Gastrocnemius medialis (tissue), 4 donors: ENCODE measurements around the gene CASTOR1. TPM values are rescaled to one million over a fixed set of nuclear protein-coding genes. Genes with fewer than 3 reads are reported as not detected.

Experiments
- ATAC-seq, 2 donors: fragments of 150-250 bp; one replicate each; pipeline ENCODE4 v1.9.1; 2016
- DNase-seq, 2 donors: peaks; one replicate each; pipeline ENCODE4 v3.0.0-alpha.2; 2019
- H3K27ac ChIP-seq, 4 donors: fragments of 200-600 bp; sonication (generic); 1 replicate in 1 of 4; 2 replicates in 3 of 4; pipeline ENCODE4 v1.5.1; 2016 to 2018; ENCODE audit warnings: mild to moderate bottlenecking in 2 of 4, moderate library complexity in 1 of 4
- H3K27me3 ChIP-seq, 3 donors: fragments of 200-600 bp; sonication (generic) in 2 of 3; 1 replicate in 1 of 3; 2 replicates in 2 of 3; pipeline versions ENCODE4 v1.5.1 to v1.6.0; 2016 to 2019; ENCODE audit warnings: mild to moderate bottlenecking in 1 of 3, moderate library complexity in 1 of 3
- H3K36me3 ChIP-seq, 2 donors: fragments of 200-600 bp; sonication (generic) in 1 of 2; one replicate each; pipeline ENCODE4 v1.5.1; 2017 to 2018
- H3K4me1 ChIP-seq, 2 donors: fragments of 200-600 bp; sonication (generic) in 1 of 2; one replicate each; pipeline ENCODE4 v1.5.1; 2016 to 2017; ENCODE audit warnings: mild to moderate bottlenecking in 2 of 2
- H3K4me3 ChIP-seq, 4 donors: fragments of 200-600 bp; sonication (generic) in 3 of 4; 1 replicate in 1 of 4; 2 replicates in 3 of 4; pipeline ENCODE4 v1.5.1; 2016 to 2019; ENCODE audit warnings: mild to moderate bottlenecking in 2 of 4
- H3K9me3 ChIP-seq, 3 donors: fragments of 200-600 bp; sonication (generic) in 2 of 3; 1 replicate in 1 of 3; 2 replicates in 2 of 3; pipeline ENCODE4 v1.5.1; 2016 to 2019
- POLR2A ChIP-seq, 2 donors: fragments of 450-650 bp; IDR thresholded peaks; one replicate each; pipeline ENCODE4 v1.6.1; 2017; ENCODE audit warnings: antibody characterized with exemption in 2 of 2, mild to moderate bottlenecking in 2 of 2, moderate library complexity in 2 of 2
- in situ Hi-C, 4 donors: fragments of 200-750 bp; cut with MboI; loops; one replicate each; pipeline versions ENCODE4 v1.15.0 to v1.8.0; 2017; ENCODE audit warnings: low sequenced_read_pairs in 4 of 4
- intact Hi-C: fragments of 100-400 bp; cut with DNase I; formaldehyde crosslinking; loops from one replicate; pipeline ENCODE4 v1.15.1; 2023; ENCODE audit warnings: low total_unique reads
- total RNA-seq, 4 donors: library from RNA; depleted of rRNA; stranded (reverse); fragments of >200 nt; gene quantifications; one replicate each; pipeline versions ENCODE4 v1.1.0 to v1.2.3, GENCODE V29; 2016
- TF ChIP-seq, protein P1 (sequence below), 5 experiments: fragments of 450-650 bp in 3 of 5; fragments of 200-600 bp in 2 of 5; sonication (generic) in 2 of 5; IDR thresholded peaks in 4 of 5; conservative IDR thresholded peaks in 1 of 5; 1 replicate in 4 of 5; 2 replicates in 1 of 5; pipeline ENCODE4 v1.5.1; 2016 to 2019; ENCODE audit warnings: antibody characterized with exemption in 5 of 5, mild to moderate bottlenecking in 3 of 5, moderate library complexity in 3 of 5

CASTOR1 gene
- total RNA-seq, 4 donors from 2014 or later, result 3.5 to 6.5 (median 5.6) TPM

DNA sequence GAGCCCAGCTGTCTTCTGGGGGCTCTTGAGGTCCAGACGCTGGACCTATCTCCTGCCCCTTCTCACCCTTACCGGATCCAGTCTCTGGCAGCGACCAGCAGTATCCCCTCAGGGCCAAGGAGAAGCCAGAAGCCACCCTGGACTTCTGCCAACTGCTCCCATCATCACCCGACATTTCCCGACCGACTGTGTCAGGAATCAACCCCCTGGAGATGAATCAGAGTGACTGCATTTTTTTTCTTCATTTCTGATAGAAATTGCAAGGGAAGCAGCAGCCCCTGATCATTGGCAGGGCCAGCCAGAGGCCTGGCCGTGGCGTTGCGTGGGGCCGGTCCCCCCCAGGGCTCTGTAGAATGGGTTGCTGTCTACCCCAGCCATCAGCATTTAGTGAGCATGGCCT, 37.6 kb downstream of the CASTOR1 start:
- Histone ChIP-seq H3K4me1 (no peaks in the 10 kb centered on the region), H3K4me3 (no peak overlapping the region), H3K27me3 (peaks cover 6 to 10% (median 8%) of the 10 kb centered on the region in 3 donors), H3K36me3 (no peaks in the 10 kb centered on the region), H3K27ac (peak overlapping the region in 1 of 4 donors; percentile 25), H3K9me3 (no peaks in the 10 kb centered on the region)
- no peak for DNase-seq
- intact Hi-C loops (no loop called here), in situ Hi-C loops (no loop called here)
- no peak for ATAC-seq
- TF ChIP-seq, protein P1, sequence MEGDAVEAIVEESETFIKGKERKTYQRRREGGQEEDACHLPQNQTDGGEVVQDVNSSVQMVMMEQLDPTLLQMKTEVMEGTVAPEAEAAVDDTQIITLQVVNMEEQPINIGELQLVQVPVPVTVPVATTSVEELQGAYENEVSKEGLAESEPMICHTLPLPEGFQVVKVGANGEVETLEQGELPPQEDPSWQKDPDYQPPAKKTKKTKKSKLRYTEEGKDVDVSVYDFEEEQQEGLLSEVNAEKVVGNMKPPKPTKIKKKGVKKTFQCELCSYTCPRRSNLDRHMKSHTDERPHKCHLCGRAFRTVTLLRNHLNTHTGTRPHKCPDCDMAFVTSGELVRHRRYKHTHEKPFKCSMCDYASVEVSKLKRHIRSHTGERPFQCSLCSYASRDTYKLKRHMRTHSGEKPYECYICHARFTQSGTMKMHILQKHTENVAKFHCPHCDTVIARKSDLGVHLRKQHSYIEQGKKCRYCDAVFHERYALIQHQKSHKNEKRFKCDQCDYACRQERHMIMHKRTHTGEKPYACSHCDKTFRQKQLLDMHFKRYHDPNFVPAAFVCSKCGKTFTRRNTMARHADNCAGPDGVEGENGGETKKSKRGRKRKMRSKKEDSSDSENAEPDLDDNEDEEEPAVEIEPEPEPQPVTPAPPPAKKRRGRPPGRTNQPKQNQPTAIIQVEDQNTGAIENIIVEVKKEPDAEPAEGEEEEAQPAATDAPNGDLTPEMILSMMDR (IDR thresholded peaks at IDR 0.05 in 4 of 5, conservative IDR thresholded peaks at IDR 0.05 in 1 of 5), result no peak

- in situ Hi-C loops, result no loop called here
- Histone ChIP-seq H3K9me3 (no peaks in the 10 kb centered on the region), H3K4me1 (peaks cover 0 to 4% of the 10 kb centered on the region in 2 donors), H3K27ac (no peak overlapping the region), H3K36me3 (no peaks in the 10 kb centered on the region), H3K4me3 (no peak overlapping the region), H3K27me3 (peaks cover 12 to 20% (median 15%) of the 10 kb centered on the region in 3 donors)
- intact Hi-C loops, result no loop called here
- no peak for TF ChIP-seq POLR2A (IDR thresholded peaks at IDR 0.05)
- TF ChIP-seq, protein P1 (IDR thresholded peaks at IDR 0.05 in 4 of 5, conservative IDR thresholded peaks at IDR 0.05 in 1 of 5), result no peak
- ATAC-seq (no peak), DNase-seq (no peak)
Measured at GRCh38 chr22:30250661-30251267, 38.5 kb downstream of the CASTOR1 start.

- Histone ChIP-seq H3K27me3 (peaks cover 19 to 25% (median 21%) of the 10 kb centered on the region in 3 donors), H3K36me3 (no peaks in the 10 kb centered on the region), H3K4me1 (peaks cover 0 to 6% of the 10 kb centered on the region in 2 donors), H3K9me3 (no peaks in the 10 kb centered on the region), H3K27ac (no peak overlapping the region), H3K4me3 (no peak overlapping the region)
- in situ Hi-C loops, result no loop called here
- no peak for DNase-seq
- intact Hi-C loops, result no loop called here
- no peak for ATAC-seq
- no peak for TF ChIP-seq POLR2A (IDR thresholded peaks at IDR 0.05)
- TF ChIP-seq, protein P1 (IDR thresholded peaks at IDR 0.05 in 4 of 5, conservative IDR thresholded peaks at IDR 0.05 in 1 of 5), result no peak
Measured at GRCh38 chr22:30250039-30250565, 39.2 kb downstream of the CASTOR1 start.

GRCh38 chr22:30249049-30250038, 40.0 kb downstream of the CASTOR1 start:
- intact Hi-C loops, result no loop called here
- TF ChIP-seq, protein P1 (IDR thresholded peaks at IDR 0.05 in 4 of 5, conservative IDR thresholded peaks at IDR 0.05 in 1 of 5), result no peak
- TF ChIP-seq POLR2A (IDR thresholded peaks at IDR 0.05), result no peak
- in situ Hi-C loops, result no loop called here
- ATAC-seq (peak in 1 of 2 donors; percentile 31), DNase-seq (no peak)
- Histone ChIP-seq H3K9me3 (no peaks in the 10 kb centered on the region), H3K27me3 (peaks cover 25 to 33% (median 28%) of the 10 kb centered on the region in 3 donors), H3K4me1 (peaks cover 0 to 6% of the 10 kb centered on the region in 2 donors), H3K4me3 (no peak overlapping the region), H3K36me3 (no peaks in the 10 kb centered on the region), H3K27ac (peak overlapping the region in 1 of 4 donors; percentile 25)
